H1 (cell line): ENCODE results near the gene SLC66A1. TPM values are rescaled to one million over a fixed set of nuclear protein-coding genes. Genes with fewer than 3 reads are reported as not detected.

Experiments
- CTCF ChIA-PET: fragments of 300-600 bp; sonication (Branson Sonifier 250); formaldehyde crosslinking; loops from one replicate; lab custom pipeline; 2021; ENCODE audit not compliant: partially characterized antibody; lab: Charles Lee
- POLR2A ChIA-PET: fragments of 300-600 bp; sonication (Branson Sonifier 250); formaldehyde crosslinking; loops from one replicate; lab custom pipeline; 2021; ENCODE audit warnings: inconsistent platforms; ENCODE audit not compliant: partially characterized antibody; lab: Charles Lee
- DNase-seq, 2 experiments: peaks; one replicate each; pipeline versions ENCODE4 v3.0.0 to v3.0.0-alpha.2; 2010 to 2022; ENCODE audit warnings: low spot score in 2 of 2, low read depth in 1 of 2, mixed read lengths in 1 of 2
- FAIRE-seq: peaks from 2 replicates; lab custom pipeline; 2011; peaks lifted over from hg19 to GRCh38; lab: Jason Lieb, UNC
- H2AFZ ChIP-seq: 2 replicates; pipeline ENCODE4 v1.8.1; 2012; ENCODE audit warnings: low read length, inconsistent platforms
- H2AK5ac ChIP-seq: 2 replicates; pipeline ENCODE4 v1.6.1; 2013; ENCODE audit warnings: low read depth, low read length
- H2BK120ac ChIP-seq: replicated peaks from 2 replicates; pipeline ENCODE3; 2013; ENCODE audit warnings: low read depth, low read length, inconsistent platforms
- H2BK12ac ChIP-seq: 2 replicates; pipeline ENCODE4 v1.6.1; 2013; ENCODE audit warnings: low read depth, low read length
- H2BK15ac ChIP-seq: 2 replicates; pipeline ENCODE4 v1.6.1; 2013; ENCODE audit warnings: low read length
- H2BK20ac ChIP-seq: 2 replicates; pipeline ENCODE4 v1.6.1; 2013; ENCODE audit warnings: low read length
- H2BK5ac ChIP-seq: 2 replicates; pipeline ENCODE4 v1.6.1; 2013; ENCODE audit warnings: low read depth, low read length
- H3K14ac ChIP-seq: 2 replicates; pipeline ENCODE4 v1.6.1; 2013; ENCODE audit warnings: inconsistent platforms; ENCODE audit not compliant: insufficient read length
- H3K18ac ChIP-seq: 2 replicates; pipeline ENCODE4 v1.6.1; 2013; ENCODE audit warnings: low read length; ENCODE audit errors: extremely low read depth
- H3K23ac ChIP-seq: 2 replicates; pipeline ENCODE4 v1.6.1; 2013; ENCODE audit warnings: inconsistent platforms; ENCODE audit not compliant: insufficient read length
- H3K23me2 ChIP-seq: 2 replicates; pipeline ENCODE4 v1.6.1; 2013; ENCODE audit warnings: low read depth, low read length
- H3K27ac ChIP-seq: 2 replicates; pipeline ENCODE4 v1.6.1; 2011; ENCODE audit warnings: low read depth, low read length, inconsistent platforms
- H3K27me3 ChIP-seq, 4 experiments: replicated peaks in 1 of 4; 1 replicate in 1 of 4; 2 replicates in 3 of 4; pipeline versions ENCODE4 v1.6.1 to v1.8.1; 2011 to 2013; ENCODE audit warnings: low read length in 3 of 4, mild to moderate bottlenecking in 3 of 4, inconsistent platforms in 2 of 4, mixed read lengths in 2 of 4, moderate library complexity in 1 of 4; ENCODE audit not compliant: control insufficient read depth in 3 of 4, insufficient read depth in 3 of 4; ENCODE audit errors: extremely low read depth in 1 of 4
- H3K36me3 ChIP-seq, 4 experiments: 2 replicates each; pipeline versions ENCODE4 v1.6.1 to v1.8.1; 2011 to 2013; ENCODE audit warnings: mild to moderate bottlenecking in 4 of 4, low read length in 3 of 4, moderate library complexity in 2 of 4, control low read depth in 1 of 4, inconsistent platforms in 1 of 4; ENCODE audit not compliant: insufficient read depth in 4 of 4, control insufficient read depth in 2 of 4
- H3K4ac ChIP-seq: replicated peaks from 2 replicates; pipeline ENCODE3; 2013; ENCODE audit warnings: low read length, low read depth, mixed read lengths, inconsistent platforms; ENCODE audit not compliant: insufficient read length
- H3K4me1 ChIP-seq, 4 experiments: replicated peaks in 1 of 4; 1 replicate in 1 of 4; 2 replicates in 3 of 4; pipeline versions ENCODE4 v1.6.1 to v1.8.1; 2011 to 2013; ENCODE audit warnings: low read length in 3 of 4, inconsistent platforms in 2 of 4, mixed read lengths in 1 of 4; ENCODE audit not compliant: insufficient read depth in 4 of 4, control insufficient read depth in 3 of 4
- H3K4me2 ChIP-seq, 2 experiments: 2 replicates each; pipeline versions ENCODE4 v1.6.1 to v1.8.1; 2011 to 2013; ENCODE audit warnings: low read depth in 2 of 2, low read length in 2 of 2, control low read depth in 1 of 2, inconsistent platforms in 1 of 2, mild to moderate bottlenecking in 1 of 2; ENCODE audit not compliant: insufficient read depth in 1 of 2
- H3K4me3 ChIP-seq, 4 experiments: fragments of 200-600, 300-600 bp in 1 of 4; sonication (generic), shearing (Covaris generic), sonication (Bioruptor Twin) in 1 of 4; 2 replicates each; pipeline versions ENCODE4 v1.5.1 to v1.8.1; 2011 to 2016; ENCODE audit warnings: low read length in 4 of 4, low read depth in 3 of 4, control low read depth in 2 of 4, inconsistent platforms in 2 of 4, mild to moderate bottlenecking in 2 of 4, mixed read lengths in 1 of 4, moderate library complexity in 1 of 4; ENCODE audit not compliant: insufficient read depth in 2 of 4; ENCODE audit errors: extremely low read depth in 1 of 4
- H3K56ac ChIP-seq: replicated peaks from 2 replicates; pipeline ENCODE3; 2013; ENCODE audit warnings: low read depth, mild to moderate bottlenecking, mixed read lengths, low read length, inconsistent platforms; ENCODE audit not compliant: insufficient read length
- H3K79me1 ChIP-seq: 2 replicates; pipeline ENCODE4 v1.6.1; 2013; ENCODE audit warnings: low read depth, low read length, control low read depth
- H3K79me2 ChIP-seq, 2 experiments: 2 replicates each; pipeline versions ENCODE4 v1.6.1 to v1.8.1; 2012 to 2013; ENCODE audit warnings: low read length in 2 of 2, mild to moderate bottlenecking in 2 of 2, inconsistent platforms in 1 of 2; ENCODE audit not compliant: insufficient read depth in 2 of 2, control insufficient read depth in 1 of 2
- H3K9ac ChIP-seq, 4 experiments: replicated peaks in 1 of 4; 1 replicate in 1 of 4; 2 replicates in 3 of 4; pipeline versions ENCODE4 v1.6.1 to v1.8.1; 2011 to 2013; ENCODE audit warnings: low read depth in 3 of 4, low read length in 3 of 4, control low read depth in 2 of 4, mild to moderate bottlenecking in 2 of 4, moderate library complexity in 2 of 4, inconsistent platforms in 1 of 4; ENCODE audit errors: extremely low read depth in 1 of 4
- H3K9me3 ChIP-seq, 2 experiments: 2 replicates each; pipeline versions ENCODE4 v1.6.1 to v1.8.1; 2012 to 2013; ENCODE audit warnings: mild to moderate bottlenecking in 2 of 2, moderate library complexity in 2 of 2, control low read depth in 1 of 2, inconsistent platforms in 1 of 2, low read depth in 1 of 2, low read length in 1 of 2, mixed read lengths in 1 of 2; ENCODE audit not compliant: insufficient read depth in 2 of 2
- H4K20me1 ChIP-seq, 2 experiments: replicated peaks in 1 of 2; 2 replicates each; pipeline versions ENCODE3 to v1.8.1; 2011 to 2013; ENCODE audit warnings: inconsistent platforms in 2 of 2, low read length in 2 of 2, mild to moderate bottlenecking in 1 of 2; ENCODE audit not compliant: insufficient read depth in 2 of 2, control insufficient read depth in 1 of 2
- H4K5ac ChIP-seq: 2 replicates; pipeline ENCODE4 v1.6.1; 2013; ENCODE audit warnings: low read length, low read depth, mixed read lengths, inconsistent platforms; ENCODE audit not compliant: insufficient read length
- H4K8ac ChIP-seq: 2 replicates; pipeline ENCODE4 v1.8.0; 2013; ENCODE audit warnings: mild to moderate bottlenecking, moderate library complexity, low read length, inconsistent platforms; ENCODE audit not compliant: insufficient read depth; ENCODE audit errors: extremely low read depth
- H4K91ac ChIP-seq: replicated peaks from 2 replicates; pipeline ENCODE3; 2013; ENCODE audit warnings: low read length, mixed read lengths, inconsistent platforms; ENCODE audit not compliant: insufficient read length
- CBX5 ChIP-seq: fragments of 300-800, 300-1000 bp; sonication (generic); IDR thresholded peaks from 2 replicates; pipeline ENCODE4 v1.7.1; 2016; ENCODE audit warnings: antibody characterized with exemption, low read length, low read depth
- EP300 ChIP-seq, 2 experiments: IDR thresholded peaks; 1 replicate in 1 of 2; 2 replicates in 1 of 2; pipeline ENCODE4 v1.6.1; 2011 to 2012; ENCODE audit warnings: low read depth in 2 of 2, low read length in 2 of 2, mild to moderate bottlenecking in 2 of 2, borderline replicate concordance in 1 of 2, inconsistent platforms in 1 of 2, moderate library complexity in 1 of 2
- HDAC2 ChIP-seq, 2 experiments: fragments of 300-600 bp in 1 of 2; sonication (generic) in 1 of 2; IDR thresholded peaks; 2 replicates each; pipeline ENCODE4 v1.6.1; 2011 to 2012; ENCODE audit warnings: low read depth in 2 of 2, low read length in 2 of 2, mild to moderate bottlenecking in 2 of 2, moderate library complexity in 2 of 2, borderline replicate concordance in 1 of 2, inconsistent platforms in 1 of 2
- MAFK ChIP-seq: IDR thresholded peaks from 2 replicates; pipeline ENCODE4 v1.6.1; 2012; ENCODE audit warnings: low read depth, mild to moderate bottlenecking, improper control_type of control experiment, low read length
- TCF12 ChIP-seq: IDR thresholded peaks from 2 replicates; pipeline ENCODE4 v1.6.1; 2011; ENCODE audit warnings: low read depth, mild to moderate bottlenecking, low read length
- WGBS, 2 experiments: shearing (Covaris generic) in 1 of 2; methylation state at CpG; one replicate each; pipeline versions ENCODE4 v1.1.6 to v1.1.7; 2013 to 2015; ENCODE audit warnings: low lambda C conversion rate in 2 of 2, mixed read lengths in 2 of 2, inconsistent platforms in 1 of 2, low coverage in 1 of 2, missing lambda C conversion rate in 1 of 2; ENCODE audit not compliant: insufficient replicate concordance in 2 of 2, insufficient coverage in 1 of 2, insufficient read length in 1 of 2; ENCODE audit errors: extremely low coverage in 1 of 2, missing lambda C conversion rate in 1 of 2; 5-methylcytosine and 5-hydroxymethylcytosine counted together
- polyA plus RNA-seq, 7 experiments: library from polyadenylated mRNA; depleted of rRNA in 3 of 7; stranded (reverse) in 5 of 7; unstranded in 2 of 7; fragments of >200 nt in 5 of 7; fragments of 200-250 nt in 2 of 7; gene quantifications; 1 replicate in 5 of 7; 2 replicates in 1 of 7; 4 replicates in 1 of 7; pipeline versions ENCODE4 v1.2.1 to v1.2.3, GENCODE V29; 2011 to 2013; ENCODE audit warnings: missing spikeins in 2 of 7, mixed read lengths in 2 of 7
- total RNA-seq: library from RNA; stranded (reverse); fragmentation: NEBNext Ultra II Directional; extraction: Animal tissue kit (Norgen Biotek cat#: 25700); gene quantifications from 2 replicates; pipeline ENCODE4 v1.2.1, GENCODE V29; 2021

SLC66A1 gene
- total and polyA plus RNA-seq, 2 of the 8 experiments (the other 6 are each of a cell fraction or from before 2014, with no cell fraction given), result 16.8 to 27.9 TPM

- TF ChIP-seq EP300 (IDR thresholded peaks at IDR 0.05; ENCODE audit: borderline replicate concordance in 1 of 2, low read depth in 2 of 2, low read length in 2 of 2) (no peak), MAFK (no peak), CBX5 (no peak), TCF12 (no peak), HDAC2 (IDR thresholded peaks at IDR 0.05; ENCODE audit: borderline replicate concordance in 1 of 2, low read depth in 2 of 2, low read length in 2 of 2) (no peak)
- Histone ChIP-seq H3K56ac (no peak overlapping the region), H2BK15ac (no peak overlapping the region), H2BK5ac (no peak overlapping the region), H3K4me2 (no peak overlapping the region), H3K79me1 (peaks cover 9% of the 10 kb centered on the region), H3K23me2 (no peaks in the 10 kb centered on the region), H3K4ac (no peak overlapping the region), H3K27me3 (no peaks in the 10 kb centered on the region), H4K91ac (no peak overlapping the region), H2BK120ac (no peak overlapping the region), H4K20me1 (peaks cover 14 to 18% of the 10 kb centered on the region in 2 experiments), H3K14ac (no peak overlapping the region), H3K18ac (no peak overlapping the region), H3K36me3 (peaks cover 3 to 12% (median 11%) of the 10 kb centered on the region in 4 experiments; a peak in 5 of 8 replicates), H3K4me3 (no peak overlapping the region), H3K4me1 (peaks cover 0 to 2% (median 0%) of the 10 kb centered on the region in 4 experiments; a peak in 2 of 7 replicates), H2AK5ac (no peak overlapping the region), H3K23ac (no peak overlapping the region), H4K8ac (no peak overlapping the region), H2BK12ac (no peak overlapping the region), H3K9ac (no peak overlapping the region), H2BK20ac (no peak overlapping the region), H2AFZ (no peak overlapping the region), H3K9me3 (no peaks in the 10 kb centered on the region), H4K5ac (no peak overlapping the region), H3K27ac (no peak overlapping the region), H3K79me2 (peaks cover 0 to 22% of the 10 kb centered on the region in 2 experiments; a peak in 2 of 4 replicates)
- no peak for DNase-seq
- FAIRE-seq, result no peak
- 87% methylated on average over 10 of the region's 11 CpGs; no CpG with 5 or more reads in 1 of the 2 experiments for WGBS, 2 experiments
- CTCF ChIA-PET, result interaction anchor here (0.6 to 8.1 kb wide), 6 partner anchors 10 to 122 kb away, joined by 3 to 56 read pairs (median 4); no protein-coding TSS in a partner anchor
- POLR2A ChIA-PET, result interaction anchor here (0.8 to 1.1 kb wide), 2 partner anchors 13 to 24 kb away, joined by 3 to 4 read pairs; no protein-coding TSS in a partner anchor
These were observed 48.3 kb downstream of the SLC66A1 start for GRCh38 chr1:19360432-19360831.
